ENCODE data around the gene SRPK2. TPM values are rescaled to one million over a fixed set of nuclear protein-coding genes. Genes with fewer than 3 reads are reported as not detected.
"Not testable (repeated sequence)": the region's sequence is repeated elsewhere in the genome, so short reads cannot be mapped to it uniquely, and the experiment has no call there.

The SRPK2 gene
- total RNA-seq, 1 experiment from 2014 or later: 17.4 TPM

DNA sequence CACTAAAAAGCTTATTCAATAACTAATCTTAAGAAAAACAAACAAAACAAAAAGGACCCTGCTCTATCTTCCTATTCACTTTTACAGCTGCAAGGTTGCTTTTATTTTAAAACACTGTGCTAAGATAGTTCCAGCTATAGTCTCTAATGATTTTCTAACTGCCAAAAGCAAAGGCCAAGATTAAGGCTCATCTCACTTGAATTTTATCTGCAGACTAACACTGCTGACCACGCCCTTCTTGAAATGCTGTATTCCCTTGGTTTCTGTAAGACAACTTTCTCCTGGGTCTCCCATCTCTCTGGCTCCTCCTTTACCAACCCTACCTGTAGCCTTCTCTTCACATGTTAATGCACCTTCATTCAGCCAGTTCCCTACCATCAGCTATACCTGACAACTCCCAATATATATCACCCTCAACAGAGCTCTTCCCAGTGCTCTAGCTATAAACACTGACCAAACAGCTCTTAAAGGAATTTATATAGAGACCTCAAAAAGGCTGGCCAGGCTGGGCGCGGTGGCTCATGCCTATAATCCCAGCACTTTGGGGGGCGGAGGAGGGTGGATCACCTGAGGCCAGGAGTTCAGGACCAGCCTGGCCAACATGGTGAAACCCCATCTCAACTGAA is 11.7 kb downstream of the SRPK2 start:
- DNase-seq (ENCODE audit: low spot score): no peak

DNA sequence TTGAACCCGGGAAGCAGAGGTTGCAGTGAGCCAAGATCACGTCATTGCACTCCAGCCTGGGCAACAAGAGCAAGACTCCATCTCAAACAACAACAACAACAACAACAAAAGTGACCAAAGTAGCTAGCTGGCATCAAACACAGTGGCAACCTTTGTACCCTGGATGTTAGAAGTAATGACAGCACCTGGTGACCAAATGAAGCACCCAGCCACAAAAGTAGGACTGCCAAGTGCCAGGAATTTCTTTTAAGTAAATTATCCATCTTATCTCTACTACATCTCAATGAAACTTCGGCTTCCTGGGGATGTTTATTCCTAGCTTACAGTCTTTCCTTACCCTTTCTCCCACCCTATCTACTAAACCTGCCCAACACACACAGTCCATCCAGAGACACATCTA is 18.8 kb downstream of the SRPK2 start:
- no peak for DNase-seq (ENCODE audit: low spot score)

DNA sequence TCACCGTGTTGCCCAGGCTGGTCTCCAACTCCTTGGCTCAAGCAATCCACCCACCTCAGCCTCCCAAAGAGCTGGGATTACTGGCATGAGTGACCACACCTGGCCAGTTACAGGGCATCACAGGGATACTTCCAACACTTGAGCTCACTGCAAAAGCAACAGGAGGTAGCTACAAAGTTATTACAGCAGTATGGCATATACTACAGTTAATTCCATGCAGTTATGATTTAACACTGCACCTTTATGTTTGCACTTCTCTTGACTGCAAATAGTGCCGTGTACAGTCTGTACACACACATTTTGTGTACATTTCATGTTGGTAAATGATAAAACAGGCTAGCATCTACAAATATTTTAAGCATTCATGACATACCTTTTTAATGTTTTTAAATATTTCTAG is 21.3 kb downstream of the SRPK2 start:
- no peak for DNase-seq (ENCODE audit: low spot score)

DNA sequence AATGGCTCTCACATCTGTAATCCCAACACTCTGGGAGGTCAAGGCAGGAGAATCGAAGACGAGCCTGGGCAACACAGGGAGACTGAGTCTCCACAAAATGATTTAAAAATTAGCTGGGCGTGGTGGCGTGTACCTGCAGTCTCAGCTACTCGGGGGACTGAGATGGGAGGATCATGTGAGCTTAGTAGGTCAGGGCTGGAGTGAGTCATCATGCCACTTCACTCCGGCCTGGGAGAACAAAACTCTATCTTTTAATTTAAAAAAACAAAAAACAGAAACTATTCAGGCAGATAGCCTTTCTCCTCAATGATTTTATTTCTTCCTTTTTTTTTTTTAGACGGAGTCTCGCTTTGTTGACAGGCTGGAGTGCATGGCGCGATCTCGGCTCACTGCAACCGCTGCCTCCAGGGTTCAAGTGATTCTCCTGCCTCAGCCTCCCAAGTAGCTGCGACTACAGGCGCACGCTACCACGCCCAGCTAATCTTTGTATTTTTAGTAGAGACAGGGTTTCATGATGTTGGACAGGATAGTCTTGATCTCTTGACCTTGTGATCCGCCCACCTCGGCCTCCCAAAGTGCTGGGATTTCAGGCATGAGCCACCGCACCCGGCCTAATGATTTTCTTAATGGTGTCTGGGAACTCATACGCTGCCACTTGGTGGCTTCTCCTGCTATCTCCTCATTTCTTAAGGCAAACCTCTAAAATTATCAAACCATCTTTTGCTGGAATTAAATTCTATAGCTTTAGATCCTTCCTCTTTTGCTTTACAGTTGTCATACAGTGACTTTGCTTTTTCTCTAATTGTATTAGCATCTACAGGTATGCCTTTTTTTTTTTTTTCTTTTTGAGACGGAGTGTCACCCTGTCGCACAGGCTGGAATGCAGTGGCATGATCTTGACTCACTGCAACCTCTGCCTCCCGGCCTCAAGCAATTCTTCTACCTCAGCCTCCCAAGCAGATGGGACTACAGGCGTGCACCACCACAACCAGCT is 22.9 kb downstream of the SRPK2 start:
- no peak for DNase-seq (ENCODE audit: low spot score)

DNA sequence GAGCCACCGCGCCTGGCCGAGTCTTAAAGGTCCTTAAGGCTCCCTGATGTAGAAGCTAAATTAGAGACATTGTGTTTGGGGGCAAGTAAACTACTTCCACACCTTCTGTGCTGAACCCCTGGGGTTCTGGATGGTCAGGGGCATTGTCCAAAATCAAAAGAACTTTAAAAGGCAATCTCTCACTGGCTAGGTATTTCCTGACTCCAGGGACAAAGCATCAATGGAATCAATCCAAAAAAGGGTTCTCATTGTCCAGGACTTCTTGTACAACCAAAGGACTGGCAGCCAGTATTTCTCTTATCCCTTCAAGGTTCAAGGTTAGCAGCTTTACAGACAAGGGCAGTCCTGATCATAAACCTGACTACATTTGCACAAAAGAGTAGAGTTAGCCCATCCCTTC is 24.0 kb downstream of the SRPK2 start:
- no peak for DNase-seq (ENCODE audit: low spot score)

DNA sequence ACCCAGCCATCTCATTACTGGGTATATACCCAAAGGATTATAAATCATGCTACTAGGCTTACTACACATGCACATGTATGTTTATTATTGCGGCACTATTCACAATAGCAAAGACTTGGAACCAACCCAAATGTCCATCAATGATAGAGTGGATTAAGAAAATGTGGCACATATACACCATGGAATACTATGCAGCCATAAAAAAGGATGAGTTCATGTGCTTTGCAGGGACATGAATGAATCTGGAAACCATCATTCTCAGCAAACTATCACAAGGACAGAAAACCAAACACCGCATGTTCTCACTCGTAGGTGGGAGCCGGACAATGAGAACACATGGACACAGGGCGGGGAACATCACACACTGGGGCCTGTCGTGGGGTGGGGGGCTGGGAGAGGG is 25.1 kb downstream of the SRPK2 start:
- DNase-seq (ENCODE audit: low spot score): not testable (repeated sequence)

DNA sequence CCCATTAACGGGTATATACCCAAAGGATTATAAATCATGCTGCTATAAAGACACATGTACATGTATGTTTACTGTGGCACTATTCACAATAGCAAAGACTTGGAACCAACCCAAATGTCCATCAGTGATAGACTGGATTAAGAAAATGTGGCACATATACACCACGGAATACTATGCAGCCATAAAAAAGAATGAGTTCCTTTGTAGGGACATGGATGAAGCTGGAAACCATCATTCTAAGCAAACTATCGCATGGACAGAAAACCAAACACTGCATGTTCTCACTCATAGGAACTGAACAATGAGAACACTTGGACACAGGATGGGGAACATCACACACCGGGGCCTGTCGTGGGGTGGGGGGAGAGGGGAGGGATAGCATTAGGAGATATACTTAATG is 26.0 kb downstream of the SRPK2 start:
- not testable (repeated sequence) for DNase-seq (ENCODE audit: low spot score)

DNA sequence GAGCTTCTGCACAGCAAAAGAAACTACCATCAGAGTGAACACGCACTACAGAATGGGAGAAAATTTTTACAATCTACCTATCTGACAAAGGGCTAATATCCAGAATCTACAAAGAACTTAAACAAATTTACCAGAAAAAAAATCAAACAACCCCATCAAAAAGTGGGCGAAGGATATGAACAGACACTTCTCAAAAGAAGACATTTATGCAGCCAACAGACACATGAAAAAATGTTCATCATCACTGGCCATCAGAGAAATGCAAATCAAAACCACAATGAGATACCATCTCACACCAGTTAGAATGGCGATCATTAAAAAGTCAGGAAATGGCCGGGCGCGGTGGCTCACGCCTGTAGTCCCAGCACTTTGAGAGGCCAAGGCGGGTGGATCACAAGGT is 26.7 kb downstream of the SRPK2 start:
- not testable (repeated sequence) for DNase-seq (ENCODE audit: low spot score)

DNA sequence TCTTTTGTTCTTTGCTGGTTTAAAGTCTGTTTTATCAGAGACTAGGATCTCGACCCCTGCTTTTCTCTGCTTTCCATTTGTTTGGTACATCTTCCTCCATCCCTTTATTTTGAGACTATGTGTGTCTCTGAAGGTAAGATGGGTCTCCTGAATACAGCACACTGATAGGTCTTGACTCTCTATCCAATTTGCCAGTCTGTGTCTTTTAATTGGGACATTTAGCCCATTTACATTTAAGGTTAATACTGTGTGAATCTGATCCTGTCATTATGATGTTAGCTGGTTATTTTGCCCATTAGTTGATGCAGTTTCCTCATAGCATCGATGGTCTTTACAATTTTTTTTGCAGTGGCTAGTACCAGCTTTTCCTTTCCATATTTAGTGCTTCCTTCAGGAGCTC is 28.6 kb downstream of the SRPK2 start:
- not testable (repeated sequence) for DNase-seq (ENCODE audit: low spot score)

DNA sequence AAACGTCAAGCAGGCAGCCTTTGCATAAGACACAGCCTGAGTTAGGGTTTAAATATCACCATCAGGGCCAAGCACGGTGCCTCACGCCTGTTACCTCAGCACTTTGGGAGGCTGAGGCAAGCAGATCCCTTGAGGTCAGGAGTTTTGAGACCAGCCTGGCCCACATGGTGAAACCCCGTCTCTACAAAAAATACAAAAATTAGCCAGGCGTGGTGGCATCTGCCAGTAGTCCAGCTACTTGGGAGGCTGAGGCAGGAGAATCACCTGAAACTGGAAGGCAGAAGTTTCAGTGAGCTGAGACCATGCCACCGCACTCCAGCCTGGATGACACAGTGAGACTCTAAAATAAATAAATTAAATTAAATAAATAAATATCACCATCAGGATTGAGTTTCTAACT is 33.0 kb downstream of the SRPK2 start:
- DNase-seq (ENCODE audit: low spot score): no peak

DNA sequence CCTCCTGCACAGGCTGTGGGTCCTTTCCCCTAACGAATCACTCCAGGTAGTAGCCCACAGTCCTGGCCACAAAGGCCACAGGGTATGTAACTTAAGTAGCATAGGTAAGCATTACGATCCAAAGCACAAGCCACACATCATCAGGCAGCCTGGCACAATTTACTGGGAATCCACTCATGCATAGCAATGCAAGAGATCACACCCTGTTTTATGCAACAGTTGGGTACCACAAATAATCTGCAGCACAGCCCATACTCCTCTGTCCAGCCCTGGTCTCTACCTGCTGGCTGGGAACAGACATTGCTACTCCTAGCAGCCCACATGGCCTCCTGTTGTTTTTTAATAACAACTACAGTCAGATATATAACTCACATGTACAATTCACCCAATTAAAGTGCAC is 34.3 kb downstream of the SRPK2 start:
- no peak for DNase-seq (ENCODE audit: low spot score)

DNA sequence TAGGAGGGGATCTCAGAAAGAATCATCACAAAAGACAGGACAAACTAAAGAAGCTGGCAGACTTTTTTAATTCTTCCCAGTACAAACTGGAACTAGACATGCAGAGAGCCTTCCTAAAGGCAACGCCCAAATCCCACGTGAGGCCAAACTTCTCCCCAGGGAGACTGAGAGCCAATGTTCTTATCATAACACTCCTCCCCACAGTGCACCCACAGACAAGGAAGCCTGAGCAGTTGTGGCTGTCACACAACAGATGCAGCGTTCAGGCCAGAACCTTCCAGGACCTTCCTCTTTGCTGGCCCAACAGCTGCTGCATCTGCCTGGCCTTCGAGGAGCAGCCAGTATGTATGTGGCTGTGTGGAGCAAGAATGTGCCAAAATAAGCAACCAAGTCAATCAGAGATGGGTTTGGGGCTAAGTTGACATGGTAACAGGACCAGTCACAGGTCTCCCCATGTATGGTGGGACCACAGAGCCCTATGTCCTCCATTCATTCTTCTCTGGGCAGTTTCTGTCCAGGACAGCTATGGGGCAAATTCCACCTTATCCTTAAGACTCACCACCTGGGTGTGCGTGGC is 34.9 kb downstream of the SRPK2 start:
- DNase-seq (ENCODE audit: low spot score): no peak

DNA sequence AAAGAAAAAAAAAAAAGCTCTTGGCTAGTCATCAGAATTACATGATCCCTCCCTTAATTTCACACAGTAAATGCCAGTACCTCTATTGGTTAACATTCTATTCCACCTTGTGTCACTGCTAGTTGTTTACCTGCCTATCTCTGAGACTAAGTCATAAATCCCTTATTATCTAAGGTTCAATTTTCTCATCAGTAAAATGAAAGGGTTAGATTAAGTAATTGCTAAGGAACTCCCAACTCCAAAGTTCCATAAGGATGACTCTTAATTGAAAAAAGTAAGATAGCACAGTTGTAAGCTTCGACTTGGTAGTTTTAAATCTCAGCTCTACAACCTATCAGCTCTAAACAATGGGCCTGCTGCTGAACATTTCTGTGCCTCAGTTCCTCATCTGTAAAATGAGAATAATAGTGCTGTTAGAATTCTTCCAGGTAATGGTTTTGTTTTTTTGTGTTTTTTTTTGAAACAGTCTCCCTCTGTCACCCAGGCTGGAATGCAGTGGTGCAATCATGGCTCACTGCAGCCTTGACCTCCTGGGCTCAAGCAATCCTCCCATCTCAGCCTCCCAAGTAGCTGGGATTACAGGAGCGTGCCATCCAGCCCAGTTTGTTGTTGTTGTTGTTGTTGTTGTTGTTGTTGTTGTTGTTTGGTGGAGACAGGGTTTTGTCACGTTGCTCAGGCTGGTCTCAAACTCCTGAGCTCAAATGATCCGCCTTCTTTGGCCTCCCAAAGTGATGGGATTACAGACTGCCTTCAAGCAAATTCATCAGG is 35.6 kb downstream of the SRPK2 start:
- DNase-seq (ENCODE audit: low spot score): no peak

DNA sequence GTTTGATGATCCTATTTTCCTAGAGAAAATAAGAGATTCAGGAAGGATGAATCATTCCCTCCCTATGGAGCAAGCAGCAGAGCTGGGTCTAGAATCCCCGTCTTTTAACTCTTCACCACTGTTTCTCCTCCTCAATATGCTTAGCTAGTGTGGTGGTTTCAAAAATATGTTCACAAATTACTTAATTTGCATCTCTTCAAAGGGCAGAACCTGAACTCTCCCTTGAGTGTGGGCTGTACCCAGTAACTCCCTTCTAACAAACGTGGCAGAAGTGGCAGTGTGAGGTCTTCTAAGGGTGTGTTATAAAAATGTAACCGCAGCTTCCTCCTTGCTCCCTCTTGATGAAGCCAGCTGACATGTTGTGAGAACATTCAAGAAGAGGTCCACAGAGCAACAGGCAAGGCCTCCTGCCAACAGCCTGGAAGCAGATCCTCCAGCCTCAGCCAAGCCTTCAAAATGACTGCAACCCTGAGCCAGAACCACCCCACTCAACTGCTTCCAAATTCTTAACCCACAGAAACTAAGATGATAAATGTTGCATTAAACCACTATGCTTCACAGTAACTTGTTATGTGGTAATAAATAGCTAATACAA is 36.6 kb downstream of the SRPK2 start:
- peak; percentile 25 for DNase-seq (ENCODE audit: low spot score)

DNA sequence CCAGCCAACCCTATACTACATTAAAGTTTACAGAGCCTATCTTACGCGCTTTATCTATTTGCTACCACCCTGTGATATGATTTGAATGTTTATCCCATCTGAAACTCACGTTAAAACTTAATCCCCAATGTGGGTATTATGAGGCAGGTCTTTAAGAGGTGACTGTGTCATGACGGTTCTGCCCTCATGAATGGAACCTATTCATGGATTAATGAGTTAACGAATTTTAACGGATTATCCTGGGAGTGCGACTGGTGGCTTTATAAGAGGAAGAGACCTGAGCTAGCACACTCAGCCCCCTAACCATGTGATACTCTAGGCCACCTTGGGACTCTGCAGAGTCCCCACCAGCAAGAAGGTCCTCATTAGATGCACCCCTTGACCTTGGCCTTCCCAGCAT is 37.8 kb downstream of the SRPK2 start:
- DNase-seq (ENCODE audit: low spot score): no peak

DNA sequence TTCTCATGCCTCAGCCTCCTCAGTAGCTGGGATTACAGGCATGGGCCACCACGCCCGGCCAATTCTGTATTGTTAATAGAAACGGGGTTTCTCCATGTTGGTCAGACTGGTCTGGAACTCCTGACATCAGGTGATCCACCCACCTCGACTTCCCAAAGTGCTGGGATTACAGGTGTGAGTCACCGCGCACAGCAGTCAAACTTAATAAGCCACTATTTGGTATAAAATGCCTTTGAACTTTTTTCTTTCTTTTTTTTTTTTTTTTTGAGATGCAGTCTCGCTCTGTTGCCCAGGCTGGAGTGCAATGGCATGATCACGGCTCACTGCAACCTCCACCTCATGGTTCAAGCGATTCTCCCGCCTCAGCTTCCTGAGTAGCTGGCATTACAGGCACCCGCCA is 40.5 kb downstream of the SRPK2 start:
- DNase-seq (ENCODE audit: low spot score): not testable (repeated sequence)

DNA sequence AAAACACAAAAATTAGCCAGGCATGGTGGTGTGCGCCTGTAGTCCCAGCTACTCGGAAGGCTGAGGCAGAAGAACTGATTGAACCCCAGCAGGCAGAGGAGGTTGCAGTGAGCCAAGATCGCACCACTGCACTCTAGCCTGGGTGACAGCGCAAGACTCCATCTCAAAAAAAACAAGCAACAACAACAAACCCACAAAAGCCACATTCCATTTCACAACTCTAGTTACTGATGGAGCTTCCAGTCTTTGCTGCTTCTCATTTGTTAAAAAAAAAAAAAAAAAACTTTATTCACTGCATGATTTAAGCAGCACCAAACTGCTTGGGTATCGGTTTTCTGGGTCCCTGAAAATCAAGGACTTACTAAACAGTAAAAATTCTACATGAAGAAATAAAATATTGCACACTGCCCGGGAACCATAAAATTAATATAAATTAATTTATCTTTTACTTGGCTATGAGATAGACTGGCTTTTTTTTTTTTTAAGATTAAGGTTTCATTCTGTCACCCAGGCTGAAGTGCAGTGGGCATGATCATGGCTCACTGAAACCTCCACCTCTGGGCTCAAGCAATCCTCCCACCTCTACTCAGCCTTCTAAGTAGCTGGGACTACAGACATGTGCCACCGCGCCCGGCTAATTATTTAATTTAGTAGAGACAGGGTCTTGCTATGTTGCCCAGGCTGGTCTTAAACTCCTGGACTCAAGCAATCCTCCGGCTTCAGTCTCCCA is 42.0 kb downstream of the SRPK2 start:
- DNase-seq (ENCODE audit: low spot score): no peak

DNA sequence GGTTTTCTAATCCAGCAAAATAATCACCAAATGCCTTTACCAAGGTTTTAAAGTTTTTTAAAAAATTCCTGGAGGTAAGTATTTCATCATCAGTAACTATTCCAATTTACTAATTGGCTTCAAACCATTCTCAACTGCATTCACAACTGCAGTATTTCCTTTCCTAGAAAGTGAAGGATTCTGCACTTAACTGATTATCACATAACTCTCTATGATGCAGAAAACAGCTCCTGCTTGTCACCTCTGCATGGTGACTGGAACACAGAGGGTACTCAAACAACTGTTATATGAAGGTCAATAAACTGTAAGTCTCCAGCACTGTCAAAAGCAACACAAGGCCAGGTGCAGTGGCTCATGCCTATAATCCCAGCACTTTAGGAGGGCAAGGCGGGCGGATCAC is 42.6 kb downstream of the SRPK2 start:
- no peak for DNase-seq (ENCODE audit: low spot score)

DNA sequence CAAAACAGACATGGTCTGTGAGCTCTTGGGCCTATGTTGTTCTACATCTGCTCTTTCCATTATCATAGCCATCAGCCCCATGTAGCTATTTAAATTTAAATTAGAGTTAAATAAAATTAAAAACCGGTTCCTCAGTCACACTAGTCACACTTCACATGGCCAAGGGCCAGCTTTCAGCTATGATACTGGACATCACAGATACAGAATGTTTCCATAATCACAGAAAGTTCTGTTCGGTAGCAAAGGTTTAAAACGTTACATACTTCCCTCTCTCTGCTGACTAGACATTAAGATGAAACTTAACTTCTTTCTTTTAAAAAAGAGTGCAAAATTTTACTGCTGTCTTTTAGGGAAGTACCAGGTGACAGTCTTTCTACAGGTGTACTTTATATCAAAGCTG is 43.0 kb downstream of the SRPK2 start:
- DNase-seq (ENCODE audit: low spot score): no peak

DNA sequence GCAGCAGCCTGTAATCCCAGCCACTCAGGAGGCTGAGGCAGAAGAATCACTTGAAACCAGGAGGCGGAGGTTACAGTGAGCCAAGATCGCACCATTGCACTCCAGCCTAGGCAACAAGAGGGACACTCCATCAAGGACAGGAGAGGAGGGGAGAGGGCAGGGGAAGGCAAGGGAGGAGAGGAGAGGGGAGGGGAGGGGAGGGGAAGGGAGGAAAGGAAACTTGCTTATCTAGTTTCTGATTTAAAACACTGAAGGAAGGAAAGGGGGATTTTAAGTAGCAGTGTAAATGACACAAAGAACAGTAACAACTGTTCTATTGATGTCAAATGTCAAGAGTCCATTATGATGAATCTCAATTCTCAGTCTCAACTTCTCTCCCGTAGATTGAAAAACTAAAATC is 43.7 kb downstream of the SRPK2 start:
- no peak for DNase-seq (ENCODE audit: low spot score)
